Aorta (tissue), 5 donors: ENCODE measurements around the gene OR1E1. TPM values are rescaled to one million over a fixed set of nuclear protein-coding genes. Genes with fewer than 3 reads are reported as not detected.
"Not testable (repeated sequence)": the region's sequence is repeated elsewhere in the genome, so short reads cannot be mapped to it uniquely, and the experiment has no call there.

Source experiments
- ATAC-seq: fragments of 200-7000 bp; cut with Tn5 transposase; one replicate; pipeline ENCODE4 v1.9.1; 2022; ENCODE audit warnings: moderate library complexity; ENCODE audit not compliant: low FRiP score
- DNase-seq, 2 donors: peaks; one replicate each; pipeline ENCODE4 v3.0.0-alpha.2; 2020
- H3K27ac ChIP-seq, 2 donors: one replicate each; pipeline ENCODE4 v1.5.1; 2013; ENCODE audit warnings: low read length in 2 of 2, mild to moderate bottlenecking in 2 of 2, moderate library complexity in 2 of 2, control low read depth in 1 of 2, inconsistent platforms in 1 of 2, low read depth in 1 of 2
- H3K27me3 ChIP-seq, 2 donors: one replicate each; pipeline ENCODE4 v1.6.1; 2013; ENCODE audit warnings: control low read depth in 1 of 2, low read length in 1 of 2, mild to moderate bottlenecking in 1 of 2, moderate library complexity in 1 of 2; ENCODE audit not compliant: insufficient read depth in 2 of 2, control insufficient read depth in 1 of 2
- H3K36me3 ChIP-seq, 2 donors: one replicate each; pipeline ENCODE4 v1.6.1; 2013; ENCODE audit warnings: control low read depth in 1 of 2, low read length in 1 of 2, mild to moderate bottlenecking in 1 of 2; ENCODE audit not compliant: insufficient read depth in 2 of 2, control insufficient read depth in 1 of 2
- H3K4me1 ChIP-seq, 2 donors: one replicate each; pipeline ENCODE4 v1.6.1; 2013; ENCODE audit warnings: low read length in 2 of 2, control low read depth in 1 of 2, mild to moderate bottlenecking in 1 of 2, moderate library complexity in 1 of 2; ENCODE audit not compliant: insufficient read depth in 2 of 2, control insufficient read depth in 1 of 2
- H3K4me3 ChIP-seq, 2 donors: one replicate each; pipeline ENCODE4 v1.5.1; 2013; ENCODE audit warnings: low read length in 2 of 2, control low read depth in 1 of 2, mild to moderate bottlenecking in 1 of 2
- H3K9me3 ChIP-seq: one replicate; pipeline ENCODE4 v1.6.1; 2013; ENCODE audit warnings: mild to moderate bottlenecking, low read length; ENCODE audit not compliant: control insufficient read depth
- WGBS, 2 donors: extraction: QIAGEN DNeasy Blood & Tissue Kit; methylation state at CpG; one replicate each; pipeline ENCODE4 v1.1.7; 2013; 5-methylcytosine and 5-hydroxymethylcytosine counted together
- intact Hi-C, 2 donors: fragments of 100-400 bp; cut with DNase I; formaldehyde crosslinking; loops; one replicate each; pipeline versions ENCODE4 v1.14.2 to v1.15.0; 2022
- long read RNA-seq, 2 donors: library from polyadenylated mRNA; unstranded; transcript quantifications; one replicate each; pipeline ENCODE4 v2.0.0, GENCODE V29; 2020 to 2021
- polyA plus RNA-seq, 2 donors: library from polyadenylated mRNA; stranded (reverse); fragments of 200-250 nt; gene quantifications; one replicate each; pipeline ENCODE4 v1.2.3, GENCODE V29; 2013
- total RNA-seq, 2 donors: library from RNA; stranded (reverse); fragmentation: NEBNext Ultra II Directional; extraction: Animal tissue kit (Norgen Biotek cat#: 25700); gene quantifications; one replicate each; pipeline ENCODE4 v1.2.1, GENCODE V29; 2021
- donor health status: healthy with polysubstance abuse.
- donor health status: Bipolar disorder and iron deficiency.
- donor health status: DM: no; HTN: no; CAD: no.
- donor health status: DM: no; HTN: no; CAD: no.
- donor health status: DM: yes; HTN: yes; CAD: no.

Gene OR1E1, protein sequence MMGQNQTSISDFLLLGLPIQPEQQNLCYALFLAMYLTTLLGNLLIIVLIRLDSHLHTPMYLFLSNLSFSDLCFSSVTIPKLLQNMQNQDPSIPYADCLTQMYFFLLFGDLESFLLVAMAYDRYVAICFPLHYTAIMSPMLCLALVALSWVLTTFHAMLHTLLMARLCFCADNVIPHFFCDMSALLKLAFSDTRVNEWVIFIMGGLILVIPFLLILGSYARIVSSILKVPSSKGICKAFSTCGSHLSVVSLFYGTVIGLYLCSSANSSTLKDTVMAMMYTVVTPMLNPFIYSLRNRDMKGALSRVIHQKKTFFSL
- total RNA-seq (not detected), polyA plus RNA-seq (not detected)
- long read RNA-seq, donor 1: 0 reads
- long read RNA-seq, donor 2: 0 reads

DNA sequence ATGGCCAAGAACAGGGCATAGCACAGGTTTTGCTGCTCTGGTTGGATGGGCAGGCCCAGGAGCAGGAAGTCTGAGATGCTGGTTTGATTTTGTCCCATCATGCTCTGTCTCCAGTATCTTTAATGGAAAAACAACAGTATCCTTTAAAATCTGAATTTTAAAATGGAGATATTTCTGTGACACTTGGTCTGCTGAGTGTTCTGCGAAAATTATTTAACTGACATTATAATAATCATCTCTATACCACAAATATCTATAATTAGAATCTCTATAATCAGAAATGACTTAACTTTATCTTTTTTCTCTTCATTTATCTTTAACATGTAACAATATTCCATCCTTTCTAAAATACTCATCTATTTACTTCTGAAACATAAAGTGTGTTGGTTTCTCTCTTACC, at the start of gene OR1E1:
OR1E1 (minus strand) TSS at position 101 of the 400 bp plus-strand sequence; CDS start at position 101, 0 bp downstream.
- Histone ChIP-seq H3K4me3 (no peak within 1 kb of the TSS), H3K27ac (no peak within 1 kb of the TSS), H3K36me3 (no peaks in the 10 kb centered on the region), H3K4me1 (no peaks in the 10 kb centered on the region), H3K27me3 (no peaks in the 10 kb centered on the region), H3K9me3 (peaks cover 2% of the 10 kb centered on the region)
- 75 to 79% methylated on average over 1 of the region's 1 CpG for WGBS, 2 donors
- ATAC-seq: no peak
- intact Hi-C loops: no loop called here
- DNase-seq: no peak

DNA sequence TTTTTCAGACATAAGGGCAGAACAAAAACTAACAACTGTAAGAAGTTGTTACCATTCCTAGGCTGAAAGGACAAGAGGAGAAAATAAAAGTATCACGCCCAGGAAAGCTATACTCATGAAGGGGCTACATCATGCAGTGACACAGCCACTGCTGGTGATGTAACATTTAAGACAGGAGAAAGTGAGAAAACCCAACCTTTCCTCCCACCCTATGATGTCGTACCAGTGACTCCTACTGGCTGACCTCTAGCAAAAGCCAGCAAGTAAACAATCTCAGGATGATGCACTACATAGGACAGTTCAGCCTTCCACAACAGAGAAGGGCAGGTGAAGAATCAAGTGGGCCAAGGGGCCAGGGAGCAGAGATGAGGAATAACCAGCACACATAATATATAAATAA, 49.4 kb upstream of the OR1E1 start:
- no peaks in the 10 kb centered on the region for H3K4me1 ChIP-seq
- ATAC-seq (no peak), DNase-seq (no peak)
- intact Hi-C loops: no loop called here
- no peak overlapping the region for H3K4me3 ChIP-seq
- no peaks in the 10 kb centered on the region for H3K9me3 ChIP-seq
- H3K36me3 ChIP-seq: no peaks in the 10 kb centered on the region
- H3K27ac ChIP-seq: no peak overlapping the region
- WGBS, 2 donors: 43 to 52% methylated on average over 2 of the region's 2 CpGs
- no peaks in the 10 kb centered on the region for H3K27me3 ChIP-seq

DNA sequence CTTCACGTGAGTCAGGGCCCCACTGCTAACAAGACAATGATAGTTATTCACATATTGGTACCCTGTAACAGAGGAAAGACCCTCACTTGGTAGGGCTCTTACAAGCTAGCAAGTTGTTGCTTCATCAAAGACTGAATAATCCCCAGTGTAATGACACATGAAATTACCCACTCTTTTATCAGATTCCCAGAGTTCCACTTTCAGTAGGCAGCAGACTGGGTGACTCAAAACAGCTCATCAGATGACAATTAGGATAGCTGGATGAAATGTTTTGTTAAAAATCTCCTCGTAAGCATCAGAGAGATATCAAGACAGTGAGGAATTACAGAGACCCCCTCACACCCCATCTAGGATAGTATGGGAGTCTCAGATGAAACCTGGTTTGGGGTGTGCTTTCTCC, 42.2 kb upstream of the OR1E1 start:
- H3K9me3 ChIP-seq: peaks cover 2% of the 10 kb centered on the region
- WGBS, 2 donors: 56 to 61% methylated on average over 2 of the region's 2 CpGs
- no peak overlapping the region for H3K4me3 ChIP-seq
- H3K36me3 ChIP-seq: no peaks in the 10 kb centered on the region
- no peaks in the 10 kb centered on the region for H3K27me3 ChIP-seq
- no peaks in the 10 kb centered on the region for H3K4me1 ChIP-seq
- DNase-seq (no peak), ATAC-seq (no peak)
- intact Hi-C loops: no loop called here
- no peak overlapping the region for H3K27ac ChIP-seq

DNA sequence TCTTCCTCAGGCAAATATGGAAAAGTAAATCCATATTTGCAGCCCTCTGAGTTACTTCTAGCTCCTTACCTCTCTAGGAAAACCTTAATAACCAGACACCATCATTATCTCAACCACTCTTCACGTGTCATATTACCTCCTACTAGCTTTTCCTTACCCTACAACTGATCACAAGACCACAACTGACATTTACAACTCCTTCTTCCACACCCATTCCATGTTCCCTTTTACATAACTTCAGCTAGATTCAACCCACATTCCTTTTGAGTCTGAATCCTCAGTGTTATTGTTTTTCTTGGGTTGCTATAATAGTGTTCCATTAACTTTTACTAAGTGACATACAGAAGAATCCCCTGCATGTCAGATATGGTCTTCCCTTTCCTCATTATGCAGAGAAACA, 40.2 kb upstream of the OR1E1 start:
- Histone ChIP-seq H3K27ac (no peak overlapping the region), H3K4me1 (no peaks in the 10 kb centered on the region), H3K9me3 (peaks cover 2% of the 10 kb centered on the region), H3K4me3 (no peak overlapping the region), H3K27me3 (no peaks in the 10 kb centered on the region), H3K36me3 (no peaks in the 10 kb centered on the region)
- WGBS, 2 donors: 54 to 77% methylated on average over 1 of the region's 1 CpG
- intact Hi-C loops: no loop called here
- ATAC-seq (no peak), DNase-seq (no peak)

DNA sequence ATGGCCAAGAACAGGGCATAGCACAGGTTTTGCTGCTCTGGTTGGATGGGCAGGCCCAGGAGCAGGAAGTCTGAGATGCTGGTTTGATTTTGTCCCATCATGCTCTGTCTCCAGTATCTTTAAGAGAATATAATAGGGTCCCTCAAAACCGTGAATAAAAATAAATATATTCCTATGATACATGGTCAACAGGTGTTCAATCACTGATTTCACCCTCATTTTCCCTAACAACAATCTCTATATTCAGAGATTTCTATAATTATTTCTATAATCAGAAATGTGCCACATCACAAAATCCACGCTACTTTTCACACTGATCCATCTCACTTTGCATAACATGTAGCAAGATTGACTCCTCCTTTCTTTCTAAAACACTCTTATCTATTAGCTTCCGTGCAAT, 35.5 kb upstream of the OR1E1 start, which contains the start of gene OR1E2:
OR1E2 (minus strand) TSS at position 101 of the 400 bp plus-strand sequence; CDS start at position 101, 0 bp downstream.
- ATAC-seq: no peak
- peaks cover 3% of the 10 kb centered on the region for H3K9me3 ChIP-seq
- H3K27me3 ChIP-seq: no peaks in the 10 kb centered on the region
- H3K4me1 ChIP-seq: no peaks in the 10 kb centered on the region
- intact Hi-C loops: no loop called here
- 71 to 72% methylated on average over 3 of the region's 3 CpGs for WGBS, 2 donors
- no peak within 1 kb of the TSS for H3K4me3 ChIP-seq
- no peak within 1 kb of the TSS for H3K27ac ChIP-seq
- DNase-seq: no peak
- no peaks in the 10 kb centered on the region for H3K36me3 ChIP-seq

GRCh38 chr17:3433215-3433614, 35.0 kb upstream of the OR1E1 start:
- H3K4me3 ChIP-seq, H3K4me1 ChIP-seq, H3K36me3 ChIP-seq, H3K9me3 ChIP-seq, ATAC-seq, H3K27ac ChIP-seq, H3K27me3 ChIP-seq, intact Hi-C loops: not testable (repeated sequence)
- 32 to 34% methylated on average over 7 of the region's 7 CpGs for WGBS, 2 donors
- DNase-seq: peak in 1 of 2 donors; percentile 60

DNA sequence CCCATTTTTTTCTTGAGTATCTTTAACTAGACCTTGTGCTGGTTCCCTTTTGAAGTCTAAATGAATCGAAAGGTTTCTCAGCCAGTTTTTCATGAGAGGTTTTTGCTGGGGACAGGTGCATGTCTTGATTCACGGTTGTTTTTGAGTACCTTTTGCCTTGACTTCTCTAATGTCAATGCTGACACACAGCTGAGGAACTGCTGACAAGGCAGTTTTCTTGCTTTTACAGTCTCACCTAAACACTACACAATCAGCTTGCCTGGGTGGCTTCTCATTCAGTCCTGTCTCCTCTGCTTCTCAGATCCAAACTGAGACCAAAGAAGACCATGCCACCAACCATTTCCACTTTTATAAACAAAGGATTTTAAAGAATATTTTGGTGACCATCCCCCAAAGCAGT, 20.0 kb upstream of the OR1E1 start:
- intact Hi-C loops: no loop called here
- H3K9me3 ChIP-seq: peaks cover 5% of the 10 kb centered on the region
- H3K36me3 ChIP-seq: no peaks in the 10 kb centered on the region
- no peaks in the 10 kb centered on the region for H3K4me1 ChIP-seq
- no peaks in the 10 kb centered on the region for H3K27me3 ChIP-seq
- H3K27ac ChIP-seq: no peak overlapping the region
- no peak for ATAC-seq
- H3K4me3 ChIP-seq: no peak overlapping the region
- DNase-seq: no peak
- WGBS, 2 donors: 51 to 54% methylated on average over 2 of the region's 2 CpGs

GRCh38 chr17:3415610-3416009, 17.4 kb upstream of the OR1E1 start:
- no peaks in the 10 kb centered on the region for H3K4me1 ChIP-seq
- WGBS, 2 donors: 77 to 82% methylated on average over 5 of the region's 5 CpGs
- H3K36me3 ChIP-seq: no peaks in the 10 kb centered on the region
- intact Hi-C loops: no loop called here
- no peak overlapping the region for H3K27ac ChIP-seq
- no peaks in the 10 kb centered on the region for H3K27me3 ChIP-seq
- no peak for ATAC-seq
- no peak overlapping the region for H3K4me3 ChIP-seq
- H3K9me3 ChIP-seq: peaks cover 2% of the 10 kb centered on the region
- DNase-seq: no peak

DNA sequence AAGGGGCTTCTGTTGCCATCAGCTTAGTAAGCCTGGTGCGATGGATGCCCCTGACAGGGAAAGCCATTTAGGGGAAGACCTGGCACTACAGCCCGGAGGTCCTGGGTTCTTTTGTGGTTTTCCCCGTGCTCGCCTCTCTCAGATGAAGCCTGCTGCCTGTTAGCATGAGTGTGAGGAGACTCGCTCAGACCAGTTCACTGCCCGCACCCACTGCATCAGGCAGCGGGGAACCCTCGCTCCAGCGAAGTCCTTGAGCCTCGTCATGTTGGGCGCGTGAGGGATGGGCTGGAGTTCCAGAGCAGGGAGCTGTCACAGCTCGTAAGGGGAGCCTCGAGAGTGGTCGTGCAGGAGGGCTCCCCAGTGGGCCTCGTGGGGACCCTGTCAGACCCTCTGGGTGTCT, 14.0 kb upstream of the OR1E1 start:
- H3K27ac ChIP-seq, DNase-seq, H3K9me3 ChIP-seq, H3K36me3 ChIP-seq, H3K27me3 ChIP-seq, intact Hi-C loops, ATAC-seq, H3K4me1 ChIP-seq, H3K4me3 ChIP-seq: not testable (repeated sequence)
- 64 to 76% methylated on average over 3 to 5 of the region's 16 CpGs for WGBS, 2 donors
